Keratinocyte (primary cell): ENCODE results near the gene COL8A2. TPM values are rescaled to one million over a fixed set of nuclear protein-coding genes. Genes with fewer than 3 reads are reported as not detected.

Experiments
- DNase-seq: peaks from one replicate; pipeline ENCODE4 v3.0.0-alpha.2; 2011; ENCODE audit warnings: low read depth, missing footprints, low spot score
- FAIRE-seq: peaks from 2 replicates; lab custom pipeline; 2011; peaks lifted over from hg19 to GRCh38; lab: Jason Lieb, UNC
- H2AFZ ChIP-seq: 2 replicates; pipeline ENCODE4 v1.6.0; 2012; ENCODE audit warnings: low read length, control low read depth, inconsistent platforms; ENCODE audit not compliant: control insufficient read depth
- H3K27ac ChIP-seq: 2 replicates; pipeline ENCODE4 v1.5.1; 2011; ENCODE audit warnings: low read length; ENCODE audit not compliant: control insufficient read depth, insufficient read depth
- H3K27me3 ChIP-seq: 3 replicates; pipeline ENCODE4 v1.6.0; 2011; ENCODE audit warnings: low read length; ENCODE audit not compliant: control insufficient read depth, insufficient read depth; ENCODE audit errors: extremely low read depth
- H3K36me3 ChIP-seq, 2 experiments: 2 replicates in 1 of 2; 3 replicates in 1 of 2; pipeline ENCODE4 v1.5.1; 2011; ENCODE audit warnings: low read length in 2 of 2, mild to moderate bottlenecking in 1 of 2; ENCODE audit not compliant: control insufficient read depth in 2 of 2, insufficient read depth in 2 of 2; ENCODE audit errors: extremely low read depth in 1 of 2
- H3K4me1 ChIP-seq: 3 replicates; pipeline ENCODE4 v1.5.1; 2011; ENCODE audit warnings: low read length; ENCODE audit not compliant: control insufficient read depth, insufficient read depth; ENCODE audit errors: extremely low read depth
- H3K4me2 ChIP-seq: 3 replicates; pipeline ENCODE4 v1.6.0; 2011; ENCODE audit warnings: low read depth, low read length; ENCODE audit not compliant: control insufficient read depth, insufficient read depth; ENCODE audit errors: extremely low read depth
- H3K4me3 ChIP-seq, 3 experiments: fragments of 200-600 bp in 1 of 3; sonication (generic) in 1 of 3; 2 replicates in 2 of 3; 3 replicates in 1 of 3; pipeline ENCODE4 v1.5.1; 2011 to 2016; ENCODE audit warnings: low read length in 3 of 3, mild to moderate bottlenecking in 3 of 3, control low read depth in 2 of 3, inconsistent platforms in 1 of 3, low read depth in 1 of 3, mixed read lengths in 1 of 3, mixed run types in 1 of 3, moderate library complexity in 1 of 3; ENCODE audit not compliant: control insufficient read depth in 2 of 3, insufficient read depth in 2 of 3; ENCODE audit errors: extremely low read depth in 1 of 3
- H3K79me2 ChIP-seq: 2 replicates; pipeline ENCODE4 v1.6.0; 2012; ENCODE audit warnings: low read length; ENCODE audit not compliant: control insufficient read depth, insufficient read depth
- H3K9ac ChIP-seq: 3 replicates; pipeline ENCODE4 v1.6.0; 2011; ENCODE audit warnings: low read length; ENCODE audit not compliant: control insufficient read depth, insufficient read depth; ENCODE audit errors: extremely low read depth
- H3K9me1 ChIP-seq: 3 replicates; pipeline ENCODE4 v1.6.0; 2011; ENCODE audit warnings: low read length; ENCODE audit not compliant: control insufficient read depth, insufficient read depth; ENCODE audit errors: extremely low read depth
- H3K9me3 ChIP-seq: 2 replicates; pipeline ENCODE4 v1.5.1; 2012; ENCODE audit warnings: low read depth, low read length; ENCODE audit not compliant: control insufficient read depth
- H4K20me1 ChIP-seq: 3 replicates; pipeline ENCODE4 v1.6.0; 2011; ENCODE audit warnings: low read length; ENCODE audit not compliant: control insufficient read depth, insufficient read depth; ENCODE audit errors: extremely low read depth
- CTCF ChIP-seq, 3 experiments: IDR thresholded peaks in 1 of 3; conservative IDR thresholded peaks in 1 of 3; optimal IDR thresholded peaks in 1 of 3; 2 replicates in 2 of 3; 3 replicates in 1 of 3; pipeline versions ENCODE3 to v1.5.1; 2011; ENCODE audit warnings: low read length in 3 of 3, mild to moderate bottlenecking in 3 of 3, moderate library complexity in 2 of 3, control low read depth in 1 of 3, inconsistent platforms in 1 of 3; ENCODE audit not compliant: insufficient read depth in 2 of 3; ENCODE audit errors: extremely low read depth in 1 of 3
- EZH2 ChIP-seq: IDR thresholded peaks from one replicate; pipeline ENCODE4 v1.6.1; 2012; ENCODE audit warnings: inconsistent platforms, mild to moderate bottlenecking, low read length, moderate library complexity
- dilution Hi-C: fragments of 300-500 bp; cut with MboI; formaldehyde crosslinking; loops from one replicate; pipeline ENCODE4 v1.7.0; 2020; ENCODE audit warnings: low sequenced_read_pairs; ENCODE audit not compliant: extremely low pct_ligation_motif_present
- polyA plus RNA-seq, 5 experiments: library from polyadenylated mRNA; depleted of rRNA in 3 of 5; stranded (reverse) in 3 of 5; stranded (forward) in 1 of 5; unstranded in 1 of 5; fragments of >200 nt; gene quantifications; 1 replicate in 1 of 5; 2 replicates in 3 of 5; 3 replicates in 1 of 5; pipeline versions ENCODE4 v1.2.1 to v1.2.3, GENCODE V29; 2011 to 2012; ENCODE audit warnings: missing spikeins in 2 of 5, low read depth in 1 of 5, low replicate concordance in 1 of 5

COL8A2 gene
- polyA plus RNA-seq, 1 donor (not counting 4 experiments of a cell fraction or from before 2014, with no cell fraction given), result 0.09 TPM

- Histone ChIP-seq H3K9me3 (no peaks in the 10 kb centered on the region), H3K79me2 (no peaks in the 10 kb centered on the region), H4K20me1 (no peaks in the 10 kb centered on the region), H3K4me3 (no peak overlapping the region), H3K36me3 (no peaks in the 10 kb centered on the region), H3K27me3 (peaks cover 9% of the 10 kb centered on the region), H2AFZ (no peak overlapping the region), H3K4me2 (no peak overlapping the region), H3K9ac (no peak overlapping the region), H3K9me1 (no peaks in the 10 kb centered on the region), H3K4me1 (no peaks in the 10 kb centered on the region), H3K27ac (no peak overlapping the region)
- dilution Hi-C loops, result no loop called here
- no peak for FAIRE-seq
- DNase-seq, result no peak
- TF ChIP-seq EZH2, result no peak
- no peak for TF ChIP-seq CTCF (optimal IDR thresholded peaks at IDR 0.05 in 1 of 3, IDR thresholded peaks at IDR 0.05 in 1 of 3, conservative IDR thresholded peaks at IDR 0.05 in 1 of 3; ENCODE audit: extremely low read depth in 1 of 3, insufficient read depth in 2 of 3, low read length in 3 of 3)
Measured at GRCh38 chr1:36118447-36119204, 6.4 kb downstream of the COL8A2 start.

- no peaks in the 10 kb centered on the region for H3K36me3 ChIP-seq
- no peaks in the 10 kb centered on the region for H3K27me3 ChIP-seq
- FAIRE-seq (no peak), DNase-seq (no peak)
- no peaks in the 10 kb centered on the region for H3K79me2 ChIP-seq
- H3K4me3 ChIP-seq, result no peak overlapping the region
- TF ChIP-seq EZH2 (no peak), CTCF (optimal IDR thresholded peaks at IDR 0.05 in 1 of 3, IDR thresholded peaks at IDR 0.05 in 1 of 3, conservative IDR thresholded peaks at IDR 0.05 in 1 of 3; ENCODE audit: extremely low read depth in 1 of 3, insufficient read depth in 2 of 3, low read length in 3 of 3) (no peak)
- no peaks in the 10 kb centered on the region for H3K9me1 ChIP-seq
- H3K4me1 ChIP-seq, result no peaks in the 10 kb centered on the region
- H4K20me1 ChIP-seq, result no peaks in the 10 kb centered on the region
- H3K9ac ChIP-seq, result no peak overlapping the region
- H3K27ac ChIP-seq, result no peak overlapping the region
- H3K4me2 ChIP-seq, result no peak overlapping the region
- H3K9me3 ChIP-seq, result no peaks in the 10 kb centered on the region
- H2AFZ ChIP-seq, result no peak overlapping the region
- dilution Hi-C loops, result no loop called here
Measured at GRCh38 chr1:36116901-36117300, 8.1 kb downstream of the COL8A2 start.
